ENCODE measurements around the gene DCST2.
A peak's percentile ranks its signal among the peaks of the same experiment; 100 is the strongest.

Gene DCST2

DNA sequence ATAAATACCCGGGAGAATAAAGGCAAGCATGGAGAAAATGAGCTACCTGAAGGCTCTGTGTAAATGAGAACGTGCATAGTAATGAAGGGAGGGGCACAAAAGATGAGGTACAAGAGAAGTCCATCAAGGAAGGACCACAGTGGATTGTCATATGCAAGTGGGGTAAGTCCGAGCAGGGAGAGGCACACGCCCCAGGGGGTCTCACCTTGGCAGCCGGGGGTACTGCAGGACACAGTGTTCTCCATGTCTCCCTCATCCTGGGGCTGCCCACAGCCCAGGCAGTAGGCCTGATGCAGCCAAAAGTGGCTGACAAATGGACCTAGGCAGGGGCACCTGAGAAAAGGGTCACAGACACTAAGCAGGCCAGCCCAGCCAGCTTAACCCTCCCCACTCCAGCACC, 10.0 kb downstream of the DCST2 start:
- DNase-seq = no peak

GRCh38 chr1:155022927-155023236, 10.7 kb downstream of the DCST2 start:
- no peak for DNase-seq

- no peak for DNase-seq
Observed at GRCh38 chr1:155022136-155022926, 11.2 kb downstream of the DCST2 start.

DNA sequence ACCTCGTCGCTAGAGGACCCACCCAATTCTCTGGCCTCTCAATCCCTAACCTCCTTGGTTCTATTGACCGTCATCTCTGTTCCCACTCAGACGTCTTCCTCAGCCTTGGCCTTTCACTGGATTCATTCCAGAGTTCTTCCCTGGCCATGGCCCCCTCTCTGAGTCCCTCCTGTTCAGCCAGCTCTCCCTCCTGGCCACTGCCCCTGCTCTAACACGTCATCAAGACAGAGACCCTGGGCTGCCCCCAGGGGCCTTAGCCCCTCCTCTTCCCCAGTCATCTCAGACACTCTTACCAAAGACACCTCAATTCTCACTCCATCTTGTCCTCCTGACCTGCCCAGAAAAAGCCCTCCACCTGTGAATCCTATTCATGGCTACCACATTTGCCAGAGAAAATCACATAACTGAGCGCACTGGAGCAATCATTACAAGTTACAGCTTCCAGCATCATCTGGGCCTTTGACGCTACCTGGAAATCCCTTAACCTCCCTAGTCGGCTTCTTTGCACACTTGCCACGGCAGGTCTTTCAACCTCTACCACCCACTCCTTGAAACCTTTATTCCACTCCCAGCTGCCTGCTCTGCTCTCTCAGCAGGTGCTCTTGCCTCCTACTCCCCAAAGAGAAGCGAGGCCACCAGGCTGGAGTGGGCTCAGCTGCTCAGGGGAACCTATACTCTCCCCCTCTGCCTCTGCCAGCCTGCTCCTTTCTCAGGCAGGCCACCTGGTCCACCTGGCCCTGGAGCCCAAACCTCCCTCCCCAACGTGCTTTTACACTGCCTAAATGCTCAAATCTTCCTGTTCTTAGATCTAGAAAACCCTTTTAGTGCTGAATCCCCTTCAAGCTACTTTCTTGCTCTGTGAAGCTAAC, 14.0 kb downstream of the DCST2 start:
- DNase-seq = no peak

GRCh38 chr1:155018617-155019348, 14.8 kb downstream of the DCST2 start:
- no peak for DNase-seq

DNA sequence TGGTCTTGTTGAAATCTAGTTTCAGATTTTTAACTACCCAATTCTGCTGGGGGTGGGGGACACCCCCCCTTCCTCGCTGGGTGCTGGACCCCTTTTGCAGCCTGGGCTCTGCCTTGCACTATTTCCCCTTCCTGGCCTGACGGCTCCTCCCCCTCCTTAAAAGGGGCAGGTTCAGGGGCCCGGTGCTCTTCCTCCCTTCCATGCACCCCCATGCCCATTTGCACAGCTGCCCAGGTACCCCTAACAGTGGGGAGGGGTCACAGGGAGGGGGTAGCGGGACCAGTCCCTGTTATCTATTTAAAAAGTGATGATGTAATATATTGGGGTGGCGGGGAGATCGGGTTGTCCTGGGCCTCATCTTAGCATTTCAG, 15.7 kb downstream of the DCST2 start:
- no peak for DNase-seq

DNA sequence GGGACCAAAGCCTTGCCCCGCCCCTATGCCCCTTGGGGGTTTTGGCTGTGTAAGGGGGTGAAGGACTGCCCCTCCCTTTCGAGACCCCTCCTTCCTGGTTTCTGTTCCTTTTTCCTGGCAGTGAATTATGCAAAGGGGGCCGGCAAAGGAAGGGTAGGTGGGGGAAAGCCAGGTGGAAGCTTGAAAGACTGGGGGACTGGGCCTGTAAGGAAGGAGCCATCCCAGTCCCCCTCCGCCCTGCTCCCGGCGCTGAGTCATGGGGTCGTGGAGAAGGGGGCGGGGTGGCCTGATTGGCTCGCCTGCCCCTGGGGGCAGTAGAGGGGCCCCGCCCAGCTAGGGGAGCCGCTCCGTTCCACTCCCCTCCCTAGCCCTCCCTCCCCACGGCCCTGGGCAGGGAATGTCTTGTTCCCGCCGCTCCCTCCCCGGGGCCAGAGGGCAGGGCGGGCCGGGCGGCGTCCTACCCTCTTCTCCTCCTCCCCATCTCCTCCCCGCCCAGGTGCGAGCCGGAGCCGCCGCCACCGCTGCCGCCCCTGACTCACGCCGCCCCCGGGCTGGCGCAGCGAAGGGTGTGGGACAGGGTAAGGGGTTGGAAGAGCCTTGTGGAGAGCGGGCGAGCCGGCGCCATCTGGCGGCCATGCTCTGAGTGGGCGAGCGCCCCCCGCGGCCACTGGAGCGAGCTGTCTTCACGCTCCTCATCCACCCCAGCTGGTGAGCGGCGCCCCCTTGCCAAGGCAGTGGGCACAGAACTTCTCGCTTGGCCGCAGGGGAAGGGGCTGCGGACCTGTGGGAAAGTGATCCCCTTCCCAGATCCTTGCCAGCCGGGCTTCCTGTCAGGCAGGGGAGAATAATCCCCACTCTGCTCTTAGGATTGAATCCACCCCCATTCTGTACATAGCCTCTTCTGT, 16.3 kb downstream of the DCST2 start:
- DNase-seq = peak; percentile 93

GRCh38 chr1:155016231-155016831, 17.2 kb downstream of the DCST2 start:
- DNase-seq = no peak

- DNase-seq = no peak
Observed at GRCh38 chr1:155015527-155016230, 17.9 kb downstream of the DCST2 start.

DNA sequence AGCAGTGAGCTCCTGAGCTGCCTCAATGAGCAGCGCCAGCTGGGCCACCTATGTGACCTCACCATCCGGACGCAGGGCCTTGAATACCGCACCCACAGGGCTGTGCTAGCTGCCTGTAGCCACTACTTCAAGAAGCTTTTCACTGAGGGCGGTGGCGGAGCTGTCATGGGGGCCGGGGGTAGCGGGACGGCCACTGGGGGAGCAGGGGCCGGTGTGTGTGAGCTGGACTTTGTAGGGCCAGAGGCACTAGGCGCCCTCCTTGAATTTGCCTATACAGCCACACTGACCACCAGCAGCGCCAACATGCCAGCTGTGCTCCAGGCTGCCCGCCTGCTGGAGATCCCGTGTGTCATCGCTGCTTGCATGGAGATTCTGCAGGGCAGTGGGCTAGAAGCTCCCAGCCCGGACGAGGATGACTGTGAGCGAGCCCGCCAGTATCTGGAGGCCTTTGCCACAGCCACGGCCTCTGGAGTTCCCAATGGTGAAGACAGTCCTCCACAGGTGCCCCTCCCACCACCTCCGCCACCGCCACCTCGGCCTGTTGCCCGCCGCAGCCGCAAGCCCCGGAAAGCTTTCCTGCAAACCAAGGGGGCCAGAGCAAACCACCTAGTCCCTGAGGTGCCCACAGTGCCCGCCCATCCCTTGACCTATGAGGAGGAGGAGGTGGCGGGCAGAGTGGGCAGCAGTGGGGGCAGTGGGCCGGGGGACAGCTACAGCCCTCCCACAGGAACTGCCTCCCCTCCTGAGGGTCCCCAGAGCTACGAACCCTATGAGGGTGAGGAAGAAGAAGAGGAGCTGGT, 18.7 kb downstream of the DCST2 start:
- no peak for DNase-seq

DNA sequence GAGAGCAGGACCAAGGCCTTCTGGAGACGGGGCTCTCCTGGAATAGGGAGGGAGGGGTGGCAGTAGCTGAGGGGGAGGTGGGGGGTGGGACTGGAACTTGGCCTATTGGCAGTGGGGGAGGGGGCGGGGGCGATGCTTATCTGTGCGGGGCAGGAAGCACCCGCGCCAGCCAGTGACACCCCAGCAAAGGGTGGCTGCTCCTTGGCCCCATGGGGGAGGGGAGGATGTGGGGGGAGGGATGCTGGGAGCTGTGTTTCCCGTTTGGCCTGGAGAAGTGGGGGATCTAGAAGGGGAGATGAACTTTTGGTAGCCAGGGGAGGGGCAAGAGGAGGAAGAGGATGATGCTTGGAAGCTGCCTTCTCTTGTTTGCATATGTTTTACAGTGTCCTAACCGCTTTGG, 19.9 kb downstream of the DCST2 start:
- no peak for DNase-seq

GRCh38 chr1:155012776-155013602, 20.6 kb downstream of the DCST2 start:
- no peak for DNase-seq

DNA sequence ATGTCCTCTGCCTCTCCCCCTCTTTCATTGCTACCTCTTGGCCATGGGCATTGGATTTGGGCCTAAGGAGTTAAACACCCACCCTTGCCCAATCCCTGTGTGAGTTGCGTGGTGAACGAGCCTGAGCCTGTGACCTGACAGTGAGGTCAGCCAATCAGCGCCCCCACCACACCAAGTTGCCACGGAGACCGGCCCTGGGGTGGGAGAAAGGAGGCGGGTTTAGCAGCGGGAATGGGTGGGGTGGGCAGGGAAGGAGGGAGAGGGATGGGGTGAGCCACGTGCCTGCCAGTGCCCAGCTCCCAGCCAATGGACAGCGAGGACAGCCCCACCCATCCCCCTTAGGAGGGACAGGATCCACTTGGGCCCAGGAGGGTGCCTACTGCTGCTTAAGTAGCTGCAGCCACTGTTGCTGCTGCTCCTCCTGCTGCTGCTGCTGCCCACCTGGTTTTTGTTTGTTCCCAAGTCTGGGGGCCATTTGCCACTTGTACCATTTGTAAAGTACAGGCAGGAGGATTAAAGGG, 21.5 kb downstream of the DCST2 start:
- DNase-seq = no peak

GRCh38 chr1:155011437-155012025, 22.1 kb downstream of the DCST2 start:
- DNase-seq = no peak

DNA sequence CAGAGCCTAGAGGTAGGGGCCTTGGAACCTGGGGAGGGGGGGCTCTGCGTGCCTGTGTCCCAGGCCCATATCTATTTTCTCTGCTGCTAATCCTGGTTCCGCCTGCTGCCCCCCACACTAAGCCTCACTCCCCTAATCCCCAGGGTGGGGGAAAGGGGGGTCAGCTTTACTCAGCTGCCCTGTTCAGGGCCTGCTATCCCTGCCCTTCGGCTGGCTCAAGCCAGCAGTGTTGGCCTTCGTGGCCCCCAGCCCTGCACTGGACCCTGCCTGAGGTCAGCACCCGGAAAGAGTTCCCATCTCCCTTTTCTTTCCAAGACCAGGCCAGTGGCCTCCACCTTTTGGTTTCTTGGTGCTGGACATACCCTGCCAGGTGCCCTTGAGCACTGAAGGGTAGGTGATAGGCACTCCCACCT, 22.6 kb downstream of the DCST2 start:
- DNase-seq = no peak

DNA sequence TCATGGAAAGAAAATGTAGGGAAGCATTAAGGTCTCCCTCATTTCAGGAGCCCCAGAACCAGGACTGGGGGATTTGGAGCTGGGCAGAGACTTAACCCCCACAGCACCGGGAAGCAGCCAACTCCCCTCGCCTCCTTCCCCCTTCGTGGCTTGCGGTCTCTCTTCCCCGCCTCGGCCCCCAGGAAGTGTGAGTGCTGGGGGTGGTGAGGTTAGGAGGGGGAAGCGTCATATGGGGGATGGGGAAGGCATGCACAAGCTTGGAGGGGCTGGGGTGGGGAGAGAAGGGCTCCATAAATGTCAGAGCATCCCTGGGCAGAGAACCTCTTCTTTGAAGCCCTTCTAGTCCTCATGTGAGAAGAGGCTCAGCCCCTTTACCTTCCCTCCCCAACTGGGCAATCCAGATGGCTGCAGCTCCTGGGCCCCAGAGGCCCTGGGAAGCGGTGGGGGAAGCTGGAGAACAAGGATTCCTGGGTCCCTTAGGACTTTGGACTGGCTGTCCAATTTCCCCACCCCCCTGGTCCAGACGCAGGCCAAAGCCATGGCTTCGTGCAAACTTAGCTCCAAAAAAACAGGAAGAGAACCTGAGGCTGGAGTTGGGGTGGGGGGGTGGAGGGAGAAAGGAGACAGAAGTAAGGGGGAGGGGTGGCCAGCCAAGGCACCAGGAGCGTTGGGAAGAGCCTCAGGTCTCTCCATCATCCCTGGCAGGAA, 23.2 kb downstream of the DCST2 start:
- DNase-seq = no peak

DNA sequence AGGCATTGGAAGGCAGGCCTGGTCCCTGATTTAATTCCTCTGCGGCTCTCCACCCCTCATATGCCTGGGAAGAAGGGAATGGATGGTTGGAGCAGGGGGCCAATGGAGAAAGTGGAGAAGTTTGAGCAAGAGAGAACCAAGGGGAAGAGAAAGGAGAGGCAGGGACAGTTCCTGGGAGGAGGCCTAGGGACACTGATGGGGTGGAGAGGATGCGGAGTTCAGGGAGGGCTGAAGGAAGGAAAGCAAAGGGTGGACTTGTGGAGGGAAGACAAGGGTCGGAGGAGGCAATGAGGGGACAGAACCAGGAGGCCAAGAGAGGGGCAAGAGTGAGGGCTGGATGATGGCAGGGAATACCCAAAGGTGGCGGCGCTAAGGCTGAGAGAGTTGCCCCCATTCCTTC, 23.8 kb downstream of the DCST2 start:
- DNase-seq = no peak

DNA sequence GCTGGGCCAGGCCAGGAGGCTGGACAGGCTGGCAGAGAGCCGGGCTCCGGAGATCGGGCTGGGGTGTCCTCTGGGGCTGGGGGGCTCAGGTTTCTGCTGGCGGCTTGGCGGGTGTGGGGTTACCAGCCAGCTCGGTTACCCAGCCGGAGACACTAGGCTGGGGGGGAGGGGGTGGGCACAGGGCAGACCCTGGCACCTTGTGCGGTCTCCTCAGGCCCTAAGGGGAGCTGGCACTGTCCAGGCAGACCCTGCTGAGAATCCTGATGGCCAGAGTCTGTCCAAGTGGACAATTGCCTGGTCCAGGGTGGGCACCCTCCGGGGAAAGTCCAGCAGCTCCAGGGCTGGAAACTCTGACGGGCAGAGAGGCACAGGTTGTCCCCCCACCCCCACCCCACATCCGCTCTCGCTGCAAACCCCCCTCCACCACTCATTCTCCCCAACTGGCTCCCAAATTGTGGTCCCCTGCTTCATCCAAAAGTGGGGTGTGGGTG, 24.3 kb downstream of the DCST2 start:
- no peak for DNase-seq

All from NCI-H1694 treated with DMSO at 0.1 percent for 48 hours (cell line).